Choroid plexus epithelial cell (primary cell): ENCODE measurements around the gene FAM13A.

Experiments used
- DNase-seq: peaks from one replicate; pipeline ENCODE4 v3.0.0-alpha.2; 2010; ENCODE audit warnings: low read depth
- H3K4me3 ChIP-seq: 2 replicates; pipeline ENCODE4 v1.5.1; 2011; ENCODE audit warnings: low read depth, mild to moderate bottlenecking, control low read depth, low read length, moderate library complexity
- CTCF ChIP-seq: conservative IDR thresholded peaks from 2 replicates; pipeline ENCODE4 v1.5.1; 2011; ENCODE audit warnings: low read depth, mild to moderate bottlenecking, control low read depth, inconsistent platforms, low read length, moderate library complexity

The FAM13A gene

GRCh38 chr4:88757067-88757466 lies 299.9 kb downstream of the FAM13A start:
- TF ChIP-seq CTCF = no peak
- no peak for DNase-seq
- no peak overlapping the region for H3K4me3 ChIP-seq

DNA sequence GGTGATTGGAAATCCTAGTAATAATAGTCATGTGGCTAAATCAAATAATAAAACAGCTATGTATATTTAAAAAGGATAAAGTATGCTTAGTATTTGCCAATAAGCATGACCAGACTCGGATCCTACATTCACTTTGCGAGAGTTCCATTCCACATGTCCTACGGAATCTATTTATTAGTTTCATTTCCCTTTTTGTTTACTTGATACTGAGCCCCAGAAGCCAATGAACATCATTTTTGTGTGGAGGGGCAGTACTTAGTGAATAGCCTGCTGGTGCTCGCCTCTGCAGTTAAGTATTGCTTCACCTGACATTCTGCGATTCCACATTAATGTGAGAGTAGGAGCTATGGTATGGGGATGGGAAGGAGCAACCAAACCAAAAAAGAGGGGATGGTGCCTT lies 300.8 kb downstream of the FAM13A start:
- no peak for DNase-seq

GRCh38 chr4:88755454-88755853 lies 301.5 kb downstream of the FAM13A start:
- no peak overlapping the region for H3K4me3 ChIP-seq
- TF ChIP-seq CTCF = no peak
- no peak for DNase-seq

More for the DNA sequence above, 300.8 kb downstream of the FAM13A start:
- TF ChIP-seq CTCF = no peak
- no peak overlapping the region for H3K4me3 ChIP-seq

DNA sequence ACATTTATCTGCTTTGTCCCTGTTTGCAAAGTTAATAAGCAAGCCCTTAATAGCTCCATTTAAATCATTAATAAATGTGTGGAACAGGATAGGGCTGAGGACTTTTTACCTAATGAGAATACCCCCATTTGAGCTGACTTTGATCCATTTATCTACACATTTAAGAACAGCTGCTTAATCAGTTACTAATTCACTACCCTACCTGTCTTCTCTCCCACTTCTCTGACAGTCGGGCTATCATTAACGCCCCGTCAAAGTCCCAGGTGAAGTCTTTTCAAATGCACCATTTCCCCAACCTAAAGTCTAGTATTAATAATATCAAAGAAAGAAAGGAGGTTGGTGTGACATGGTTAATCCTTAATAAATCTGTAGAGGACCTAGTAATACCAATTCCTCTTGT lies 302.2 kb downstream of the FAM13A start:
- DNase-seq = no peak

GRCh38 chr4:88753658-88754571 lies 303.1 kb downstream of the FAM13A start:
- DNase-seq = no peak
- TF ChIP-seq CTCF = no peak
- H3K4me3 ChIP-seq = no peak overlapping the region

More for the DNA sequence above, 302.2 kb downstream of the FAM13A start:
- H3K4me3 ChIP-seq = no peak overlapping the region
- TF ChIP-seq CTCF = no peak

- no peak for TF ChIP-seq CTCF
- no peak for DNase-seq
- H3K4me3 ChIP-seq = no peak overlapping the region
Measured at GRCh38 chr4:88752754-88753153, 304.2 kb downstream of the FAM13A start.

DNA sequence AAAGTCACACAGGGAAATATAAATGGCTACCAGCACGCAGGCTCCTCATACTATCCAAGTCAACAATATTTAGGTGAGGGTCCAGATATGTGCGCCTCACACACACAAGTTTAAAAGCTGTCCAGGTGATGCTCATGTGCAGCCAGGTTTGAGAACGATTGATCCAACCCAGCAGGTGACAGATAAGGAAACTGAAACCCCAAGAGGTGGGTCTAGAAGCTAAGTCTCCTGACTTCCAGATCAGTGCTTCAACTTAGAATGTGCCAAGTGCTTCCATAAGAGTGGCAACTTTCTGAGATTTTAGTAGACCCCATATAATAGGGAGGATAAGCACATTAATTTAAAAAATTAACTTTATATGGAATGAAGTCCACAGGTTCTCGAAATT lies 304.9 kb downstream of the FAM13A start:
- no peak for TF ChIP-seq CTCF
- H3K4me3 ChIP-seq = no peak overlapping the region
- DNase-seq = no peak
